ENCODE measurements around the gene ZNF787. TPM values are rescaled to one million over a fixed set of nuclear protein-coding genes. Genes with fewer than 3 reads are reported as not detected.
"Not testable (repeated sequence)": the region's sequence is repeated elsewhere in the genome, so short reads cannot be mapped to it uniquely, and the experiment has no call there.

Gene ZNF787
- total RNA-seq, 1 experiment from 2014 or later: 95.4 TPM

DNA sequence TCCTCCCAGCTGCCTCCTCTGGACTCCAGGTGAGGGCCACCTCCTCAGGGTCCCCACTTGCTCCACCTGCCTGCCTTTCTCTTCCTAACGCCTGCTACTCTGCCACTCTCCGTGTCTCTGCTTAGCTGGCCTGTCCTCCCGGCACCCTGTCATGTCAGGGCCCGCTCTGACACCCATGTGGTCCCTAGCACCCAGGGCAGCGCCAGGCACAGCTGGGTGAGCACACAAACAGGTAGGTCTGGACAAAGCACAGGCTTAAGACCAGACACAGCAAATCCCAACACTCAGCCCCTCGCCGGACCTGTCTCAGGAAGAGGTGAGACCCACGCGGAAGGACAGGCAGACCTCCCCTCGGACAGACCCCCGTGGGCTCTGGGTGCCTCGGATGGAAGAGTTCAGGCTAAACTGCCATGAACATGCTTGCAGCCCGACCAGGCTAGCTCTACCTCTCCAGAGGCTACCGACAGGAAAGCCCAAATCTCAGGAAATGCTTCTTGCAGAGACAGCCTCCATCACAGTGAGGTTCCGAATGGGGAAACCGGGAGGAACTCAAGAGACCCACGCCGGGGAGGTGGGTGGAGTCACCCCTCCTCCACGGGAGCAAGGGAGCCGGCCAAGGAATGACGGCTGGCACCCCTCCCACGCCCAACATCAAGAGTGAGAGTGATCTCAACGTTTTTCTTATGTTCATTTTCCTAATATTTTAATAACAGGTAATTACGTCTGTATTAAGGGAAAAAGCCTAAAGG, 12.5 kb downstream of the ZNF787 start:
- peak; percentile 56 for DNase-seq
- no peaks in the 10 kb centered on the region for H3K36me3 ChIP-seq (replicated peaks; ENCODE audit: control insufficient read depth, insufficient read depth, low read length)
- H3K4me3 ChIP-seq (ENCODE audit: insufficient read depth, low read depth, low read length): no peak overlapping the region
- H3K27me3 ChIP-seq (ENCODE audit: control insufficient read depth, insufficient read depth, low read length): no peaks in the 10 kb centered on the region

DNA sequence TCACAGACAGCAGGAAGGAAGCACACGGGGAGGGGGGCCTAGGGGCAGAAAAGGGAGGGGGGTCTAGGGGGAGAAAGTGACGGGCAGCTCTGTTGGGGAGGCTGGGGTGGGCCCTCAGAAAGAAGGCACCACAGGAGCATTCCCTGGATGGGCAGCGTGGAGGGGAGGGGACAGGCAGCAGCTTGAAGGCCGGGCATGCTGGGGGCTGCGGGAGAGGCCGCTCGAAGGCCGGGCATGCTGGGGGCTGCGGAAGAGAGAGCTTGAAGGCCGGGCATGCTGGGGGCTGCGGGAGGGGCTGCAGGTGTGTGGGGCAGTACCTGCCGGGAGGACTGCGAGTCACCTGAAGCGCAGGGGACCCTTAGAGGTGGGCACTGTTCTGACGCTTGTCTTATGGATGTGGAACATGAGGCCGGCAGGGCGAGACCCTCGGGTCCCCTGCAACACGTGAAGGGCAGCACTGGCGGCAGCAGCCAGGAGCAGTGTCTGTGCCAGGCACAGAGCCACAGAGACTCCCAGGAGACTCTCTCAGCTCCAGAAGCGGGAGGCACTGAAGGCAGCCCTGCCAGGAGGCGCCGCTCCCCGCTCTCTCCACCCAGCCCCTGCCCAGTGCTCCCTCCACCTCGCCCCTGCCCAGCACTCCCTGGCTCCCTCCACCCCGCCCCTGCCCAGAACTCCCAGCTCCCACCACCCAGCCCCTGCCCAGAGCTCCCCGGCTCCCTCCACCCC, 13.3 kb downstream of the ZNF787 start:
- Histone ChIP-seq H3K27me3 (ENCODE audit: control insufficient read depth, insufficient read depth, low read length) (no peaks in the 10 kb centered on the region), H3K36me3 (replicated peaks; ENCODE audit: control insufficient read depth, insufficient read depth, low read length) (no peaks in the 10 kb centered on the region; the same call in 1 of the 2 replicates), H3K4me3 (ENCODE audit: insufficient read depth, low read depth, low read length) (no peak overlapping the region)
- DNase-seq: peak; percentile 59

DNA sequence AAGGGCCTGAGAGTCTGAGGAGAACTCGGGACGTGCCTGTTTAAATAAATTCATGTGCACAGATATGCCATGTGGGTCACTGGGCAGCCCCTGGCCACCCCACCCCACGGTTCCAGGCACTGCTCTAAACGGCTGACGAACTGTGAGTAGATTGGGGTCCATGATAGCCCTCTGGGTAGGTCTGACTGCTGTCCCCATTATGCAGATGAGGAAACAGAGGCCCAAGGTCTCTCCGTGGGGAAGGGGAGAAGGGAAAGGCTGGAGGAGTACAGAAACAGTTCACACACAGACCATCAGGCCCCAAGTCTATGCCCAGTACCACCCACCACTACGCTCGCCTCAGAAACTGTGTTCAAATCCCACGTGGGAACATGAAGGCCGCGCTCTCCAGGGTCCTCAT, 14.1 kb downstream of the ZNF787 start:
- DNase-seq: no peak
- Histone ChIP-seq H3K4me3 (ENCODE audit: insufficient read depth, low read depth, low read length) (no peak overlapping the region), H3K27me3 (ENCODE audit: control insufficient read depth, insufficient read depth, low read length) (no peaks in the 10 kb centered on the region), H3K36me3 (replicated peaks; ENCODE audit: control insufficient read depth, insufficient read depth, low read length) (peaks cover 2% of the 10 kb centered on the region; the same call in 1 of the 2 replicates)

DNA sequence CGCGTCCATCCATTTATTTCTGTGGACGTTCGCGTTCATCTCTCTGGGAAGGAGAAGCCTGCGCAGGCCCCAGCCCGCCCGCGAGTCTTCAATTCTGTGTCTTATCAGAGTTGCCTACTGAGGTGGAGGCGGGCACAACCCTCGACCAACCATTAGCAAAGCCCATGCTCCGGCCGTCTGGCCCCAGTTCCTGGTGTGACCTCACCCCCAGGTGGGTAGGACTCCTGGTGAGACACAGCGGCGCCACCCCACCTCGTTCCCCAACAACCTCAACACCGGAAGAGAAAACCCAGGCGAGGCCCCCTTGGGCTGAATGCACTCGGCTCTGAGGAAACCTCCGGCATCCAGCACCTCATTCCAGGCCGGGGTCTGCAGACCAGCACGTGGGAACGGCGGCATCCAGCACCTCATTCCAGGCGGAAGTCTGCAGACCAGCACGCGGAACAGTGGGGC, 14.7 kb downstream of the ZNF787 start:
- peaks cover 5% of the 10 kb centered on the region for H3K36me3 ChIP-seq (replicated peaks; ENCODE audit: control insufficient read depth, insufficient read depth, low read length)
- no peak overlapping the region for H3K4me3 ChIP-seq (ENCODE audit: insufficient read depth, low read depth, low read length)
- DNase-seq: peak; percentile 56

DNA sequence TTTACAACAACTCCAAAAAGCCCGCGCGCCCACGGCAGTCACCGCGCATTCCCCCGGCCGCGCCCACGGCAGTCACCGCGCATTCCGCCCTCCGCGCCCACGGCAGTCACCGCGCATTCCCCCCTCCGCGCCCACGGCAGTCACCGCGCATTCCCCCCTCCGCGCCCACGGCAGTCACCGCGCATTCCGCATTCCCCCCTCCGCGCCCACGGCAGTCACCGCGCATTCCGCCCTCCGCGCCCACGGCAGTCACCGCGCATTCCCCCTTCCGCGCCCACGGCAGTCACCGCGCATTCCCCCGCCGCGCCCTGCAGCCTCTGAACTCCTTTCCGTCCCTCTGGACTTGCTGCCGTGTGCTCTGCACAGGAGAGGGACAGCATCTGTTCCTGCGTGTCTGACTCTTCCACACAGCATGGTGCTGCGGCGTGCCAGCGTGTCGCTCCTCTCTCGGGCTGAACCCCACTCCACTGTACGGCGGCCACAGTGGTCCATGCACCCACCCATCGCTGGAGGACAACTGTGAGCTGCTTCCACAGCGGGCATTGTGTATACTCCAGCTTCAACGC, 15.2 kb downstream of the ZNF787 start:
- H3K4me3 ChIP-seq (ENCODE audit: insufficient read depth, low read depth, low read length): not testable (repeated sequence)
- DNase-seq: peak; percentile 36

More for the DNA sequence above, 14.7 kb downstream of the ZNF787 start:
- no peaks in the 10 kb centered on the region for H3K27me3 ChIP-seq (ENCODE audit: control insufficient read depth, insufficient read depth, low read length)

DNA sequence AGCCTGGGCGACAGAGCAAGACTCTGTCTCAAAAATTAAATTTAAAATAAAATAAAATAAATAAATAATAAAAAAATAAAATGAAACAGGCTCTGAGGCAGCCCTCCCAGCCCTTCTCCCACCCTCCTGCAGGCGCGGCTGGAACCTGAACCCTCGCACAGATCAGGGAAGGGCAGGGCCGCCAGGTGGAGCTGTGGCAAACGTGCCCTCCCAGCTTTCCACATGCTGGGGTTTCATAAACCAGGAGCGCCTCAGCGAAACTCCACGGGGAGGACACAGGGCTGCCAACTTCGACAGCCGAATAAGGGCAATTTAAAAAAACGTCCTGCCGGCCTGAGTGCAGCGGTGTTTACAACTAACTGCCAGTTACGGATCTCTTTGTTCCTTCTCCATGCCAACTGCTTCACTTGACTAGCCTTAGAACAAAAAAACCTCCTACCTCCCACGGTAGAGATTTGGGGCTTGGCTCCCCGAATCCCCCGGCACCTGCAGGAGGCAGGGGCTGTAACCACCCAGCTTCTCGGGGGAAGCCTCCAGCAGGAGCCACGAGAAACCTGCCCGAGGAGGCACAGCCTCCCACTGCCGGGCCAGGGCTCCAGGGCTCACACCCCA, 15.9 kb downstream of the ZNF787 start:
- Histone ChIP-seq H3K4me3 (ENCODE audit: insufficient read depth, low read depth, low read length) (no peak overlapping the region), H3K36me3 (replicated peaks; ENCODE audit: control insufficient read depth, insufficient read depth, low read length) (peaks cover 5% of the 10 kb centered on the region), H3K27me3 (ENCODE audit: control insufficient read depth, insufficient read depth, low read length) (no peaks in the 10 kb centered on the region)
- DNase-seq: peak; percentile 94

More for the DNA sequence above, 15.2 kb downstream of the ZNF787 start:
- H3K36me3 ChIP-seq (replicated peaks; ENCODE audit: control insufficient read depth, insufficient read depth, low read length); H3K27me3 ChIP-seq (ENCODE audit: control insufficient read depth, insufficient read depth, low read length): not testable (repeated sequence)

DNA sequence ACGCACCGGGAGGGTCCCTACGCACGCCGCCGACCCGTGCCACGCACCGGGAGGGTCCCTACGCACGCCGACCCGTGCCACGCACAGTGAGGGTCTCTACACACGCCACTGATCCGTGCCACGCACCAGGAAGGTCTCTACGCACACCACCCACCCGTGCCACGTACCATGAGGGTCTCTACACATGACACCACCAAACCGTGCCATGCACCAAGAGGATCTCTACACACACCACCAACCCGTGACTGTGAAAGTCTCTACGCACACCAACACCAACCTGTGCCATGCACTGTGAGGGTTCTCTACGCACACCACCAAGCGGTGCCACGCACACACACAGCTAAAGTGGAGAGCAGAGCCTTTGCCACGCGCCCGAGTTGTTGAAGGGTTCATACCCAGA, 16.7 kb downstream of the ZNF787 start:
- peaks cover 5% of the 10 kb centered on the region for H3K36me3 ChIP-seq (replicated peaks; ENCODE audit: control insufficient read depth, insufficient read depth, low read length)
- no peaks in the 10 kb centered on the region for H3K27me3 ChIP-seq (ENCODE audit: control insufficient read depth, insufficient read depth, low read length)

DNA sequence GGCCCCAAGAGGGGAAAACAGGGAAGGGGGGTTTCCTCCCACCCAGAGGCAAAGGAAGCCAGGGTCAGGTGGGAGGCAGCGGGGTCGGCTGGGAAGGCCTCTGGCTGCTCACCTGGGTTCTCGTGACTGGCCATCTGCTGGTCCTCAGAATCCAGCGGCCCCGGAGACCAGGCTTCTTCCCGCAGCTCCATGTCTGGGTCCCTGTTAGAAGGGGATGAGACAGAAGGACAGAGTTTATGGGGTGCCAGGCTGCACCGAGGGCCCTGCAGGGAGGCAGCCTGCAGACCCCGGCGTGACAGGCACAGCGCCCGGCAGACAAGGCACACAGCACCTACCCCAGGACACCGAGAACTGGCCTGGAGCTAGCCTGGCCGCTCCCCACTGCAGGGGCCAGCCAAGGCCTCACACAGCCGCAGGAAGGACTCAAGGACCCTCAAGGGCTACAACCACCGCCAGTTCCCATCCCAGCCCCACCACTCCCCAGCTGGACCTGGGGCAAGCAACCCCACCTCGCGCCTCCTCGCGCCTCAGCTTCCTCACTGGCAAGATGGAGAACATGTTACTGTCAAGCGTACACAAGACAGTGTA, 18.0 kb downstream of the ZNF787 start:
- H3K36me3 ChIP-seq (replicated peaks; ENCODE audit: control insufficient read depth, insufficient read depth, low read length): peaks cover 5% of the 10 kb centered on the region
- no peak overlapping the region for H3K4me3 ChIP-seq (ENCODE audit: insufficient read depth, low read depth, low read length)
- DNase-seq: no peak
- no peaks in the 10 kb centered on the region for H3K27me3 ChIP-seq (ENCODE audit: control insufficient read depth, insufficient read depth, low read length)

More for the DNA sequence above, 16.7 kb downstream of the ZNF787 start:
- DNase-seq: no peak
- no peak overlapping the region for H3K4me3 ChIP-seq (ENCODE audit: insufficient read depth, low read depth, low read length)

DNA sequence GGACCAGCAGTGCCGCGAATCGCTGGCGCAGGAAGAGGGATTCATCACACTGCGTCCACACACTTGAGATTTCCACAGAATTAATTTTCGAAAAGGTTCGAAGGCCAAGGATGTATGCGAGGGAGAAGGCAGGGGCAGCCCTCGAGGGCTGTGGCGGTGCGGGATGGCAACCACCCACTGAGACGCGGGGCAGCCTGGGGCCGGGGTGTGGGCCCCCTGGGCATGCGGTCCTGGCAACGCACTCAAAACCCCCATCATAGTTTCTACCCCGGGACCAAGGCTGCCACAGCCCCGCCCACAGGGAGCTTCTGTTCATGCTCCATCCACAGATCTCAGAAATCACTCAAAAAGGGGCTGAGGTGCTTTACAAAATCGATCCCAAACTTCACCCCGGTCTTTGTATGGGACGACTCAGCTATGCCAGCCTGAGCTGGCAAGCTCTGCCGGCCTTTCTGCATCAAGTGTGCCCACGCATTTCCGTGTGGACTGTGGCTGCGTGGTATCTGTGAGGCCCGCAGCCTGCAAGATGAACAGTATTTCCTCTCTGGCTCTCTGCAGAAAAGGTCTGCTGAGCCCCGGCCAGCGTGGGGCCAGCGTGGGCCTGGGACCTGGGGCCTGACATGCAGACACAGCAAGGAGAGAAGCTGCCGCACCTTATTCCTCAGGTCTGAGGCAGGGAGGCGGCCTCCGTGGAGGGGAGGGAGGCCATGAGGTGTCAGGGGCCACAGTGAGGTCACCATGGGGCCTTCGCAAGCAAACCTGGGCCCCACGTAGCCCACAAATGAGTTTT, 19.2 kb downstream of the ZNF787 start:
- no peaks in the 10 kb centered on the region for H3K27me3 ChIP-seq (ENCODE audit: control insufficient read depth, insufficient read depth, low read length)
- peaks cover 5% of the 10 kb centered on the region for H3K36me3 ChIP-seq (replicated peaks; ENCODE audit: control insufficient read depth, insufficient read depth, low read length)
- H3K4me3 ChIP-seq (ENCODE audit: insufficient read depth, low read depth, low read length): no peak overlapping the region
- no peak for DNase-seq

DNA sequence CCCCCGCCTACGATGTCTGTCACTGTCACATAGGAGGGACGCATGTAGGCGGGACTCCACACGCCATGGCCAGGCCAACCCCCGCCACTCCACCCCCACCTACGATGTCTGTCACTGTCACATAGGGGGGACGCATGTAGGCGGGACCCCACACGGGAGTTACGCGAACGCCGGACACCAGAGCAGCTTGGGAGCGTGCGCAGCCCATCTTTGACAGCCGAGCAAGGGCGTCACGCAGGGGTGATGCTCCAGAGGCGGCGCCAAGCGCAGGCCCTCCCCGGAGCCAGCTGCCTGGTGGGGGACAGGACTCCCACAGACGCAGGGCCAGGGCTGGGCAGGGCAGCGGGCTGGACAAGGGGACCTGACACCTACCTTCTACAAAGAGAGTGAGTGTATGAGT, 20.0 kb downstream of the ZNF787 start:
- Histone ChIP-seq H3K36me3 (replicated peaks; ENCODE audit: control insufficient read depth, insufficient read depth, low read length) (peaks cover 5% of the 10 kb centered on the region), H3K27me3 (ENCODE audit: control insufficient read depth, insufficient read depth, low read length) (no peaks in the 10 kb centered on the region), H3K4me3 (ENCODE audit: insufficient read depth, low read depth, low read length) (no peak overlapping the region)
- no peak for DNase-seq

DNA sequence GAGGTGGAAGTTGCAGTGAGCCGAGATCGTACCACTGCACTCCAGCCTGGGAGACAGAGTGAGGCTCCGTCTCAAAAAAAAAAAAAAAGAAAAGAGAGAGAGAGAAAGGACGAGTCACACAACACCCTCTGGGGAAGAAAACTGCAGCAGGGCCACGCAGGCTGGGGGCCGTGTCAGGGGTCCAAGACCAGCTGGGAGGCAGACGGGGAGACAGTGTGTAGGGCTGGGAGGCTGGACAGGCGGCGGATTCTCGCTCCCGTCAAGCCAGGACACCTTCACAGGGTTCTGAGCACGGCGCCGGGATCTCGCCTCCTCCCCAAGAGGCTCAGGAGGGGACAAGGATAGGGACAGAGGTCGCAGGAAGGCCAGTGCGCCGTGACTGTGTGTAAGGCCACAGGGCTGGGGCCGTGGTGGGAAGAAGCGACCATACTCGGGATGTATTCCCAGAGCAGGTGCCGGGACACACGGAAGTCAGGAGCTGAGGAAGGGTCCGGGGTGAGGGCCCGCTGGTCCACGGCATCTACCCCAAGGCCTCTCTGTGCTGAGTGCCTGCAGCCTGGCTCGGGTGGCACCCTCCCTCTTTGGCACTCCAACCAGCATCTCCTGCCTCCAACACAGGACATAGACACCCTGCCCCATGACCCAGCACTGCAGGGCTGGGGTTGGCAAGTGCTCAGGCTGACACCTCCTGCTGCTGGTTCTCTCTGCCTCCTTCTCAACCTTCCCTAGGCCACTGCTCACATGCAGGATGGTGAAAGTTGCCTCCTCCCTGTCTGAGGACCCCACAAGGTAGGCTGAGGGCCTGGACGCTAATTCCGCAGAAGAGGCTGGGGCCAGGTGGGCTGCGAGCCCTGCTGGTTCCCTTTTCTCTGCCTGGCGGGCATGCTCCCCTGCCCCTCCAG, 21.2 kb downstream of the ZNF787 start:
- H3K4me3 ChIP-seq (ENCODE audit: insufficient read depth, low read depth, low read length): no peak overlapping the region
- peaks cover 5% of the 10 kb centered on the region for H3K36me3 ChIP-seq (replicated peaks; ENCODE audit: control insufficient read depth, insufficient read depth, low read length)
- DNase-seq: peak; percentile 59
- H3K27me3 ChIP-seq (ENCODE audit: control insufficient read depth, insufficient read depth, low read length): no peaks in the 10 kb centered on the region

DNA sequence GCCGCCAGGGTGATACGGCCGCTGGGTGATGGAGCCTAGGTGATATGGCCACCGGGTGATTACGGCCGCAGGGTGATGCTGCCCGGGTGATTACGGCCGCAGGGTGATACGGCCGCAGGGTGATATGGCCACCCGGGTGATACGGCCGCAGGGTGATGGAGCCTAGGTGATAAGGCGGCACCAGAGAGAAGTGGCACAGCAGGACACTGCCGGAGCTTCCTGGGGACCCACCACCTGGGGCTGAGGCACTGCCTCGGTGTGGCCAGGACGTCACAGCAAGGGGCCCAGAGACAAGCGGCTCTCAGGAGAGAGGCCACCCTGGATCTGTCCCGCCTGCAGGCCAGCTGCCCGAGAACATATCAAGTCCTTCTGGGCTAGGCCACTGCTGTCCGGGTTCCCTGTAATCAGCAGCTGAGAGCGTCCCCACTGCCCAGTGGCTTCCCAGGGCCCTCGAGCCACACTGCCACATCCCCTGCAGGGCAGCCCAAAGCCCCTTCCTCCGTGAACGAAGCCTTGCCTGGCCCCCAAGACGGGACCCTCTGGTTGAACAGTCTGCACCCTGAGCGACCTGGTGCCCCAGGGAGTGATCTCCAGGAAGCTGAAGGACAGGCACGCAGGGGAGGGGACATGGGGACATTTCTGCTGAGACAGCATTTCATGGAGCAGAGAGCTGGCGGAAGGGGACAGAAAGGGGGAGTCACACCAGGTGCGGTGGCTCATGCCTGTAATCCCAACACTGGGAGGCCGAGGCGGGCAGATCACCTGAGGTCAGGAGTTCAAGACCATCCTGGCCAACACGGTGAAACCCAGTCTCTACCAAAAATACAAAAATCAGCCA, 22.1 kb downstream of the ZNF787 start:
- DNase-seq: peak; percentile 56
- no peak overlapping the region for H3K4me3 ChIP-seq (ENCODE audit: insufficient read depth, low read depth, low read length)
- no peaks in the 10 kb centered on the region for H3K27me3 ChIP-seq (ENCODE audit: control insufficient read depth, insufficient read depth, low read length)
- H3K36me3 ChIP-seq (replicated peaks; ENCODE audit: control insufficient read depth, insufficient read depth, low read length): peaks cover 5% of the 10 kb centered on the region
